ENCODE measurements around the gene CACNG5.
A peak's percentile ranks its signal among the peaks of the same experiment; 100 is the strongest.
"Not testable (repeated sequence)": the region's sequence is repeated elsewhere in the genome, so short reads cannot be mapped to it uniquely, and the experiment has no call there.

Gene CACNG5

GRCh38 chr17:66849851-66850580, 15.1 kb downstream of the CACNG5 start:
- no peak for DNase-seq

GRCh38 chr17:66850692-66851091, 15.8 kb downstream of the CACNG5 start:
- no peak for DNase-seq

- DNase-seq, result peak in 1 of 2 experiments; percentile 18
Observed at GRCh38 chr17:66855204-66855603, 20.3 kb downstream of the CACNG5 start.

- no peak for DNase-seq
Observed at GRCh38 chr17:66858226-66859083, 23.5 kb downstream of the CACNG5 start.

- DNase-seq, result no peak
Observed at GRCh38 chr17:66859353-66859752, 24.4 kb downstream of the CACNG5 start.

GRCh38 chr17:66860204-66860603, 25.3 kb downstream of the CACNG5 start:
- DNase-seq, result no peak

GRCh38 chr17:66863820-66864219, 28.9 kb downstream of the CACNG5 start:
- no peak for DNase-seq

- DNase-seq, result no peak
Observed at GRCh38 chr17:66865151-66865550, 30.2 kb downstream of the CACNG5 start.

GRCh38 chr17:66873962-66874361, 39.0 kb downstream of the CACNG5 start:
- DNase-seq, result no peak

- no peak for DNase-seq
Observed at GRCh38 chr17:66884931-66885330, 50.0 kb downstream of the CACNG5 start.

- no peak for DNase-seq
Observed at GRCh38 chr17:66885417-66885816, 50.5 kb downstream of the CACNG5 start.

- DNase-seq, result no peak
Observed at GRCh38 chr17:66889480-66890230, 54.7 kb downstream of the CACNG5 start.

GRCh38 chr17:66892246-66892645, 57.3 kb downstream of the CACNG5 start:
- DNase-seq, result no peak

- DNase-seq, result no peak
Observed at GRCh38 chr17:66893382-66893781, 58.5 kb downstream of the CACNG5 start.

GRCh38 chr17:66893863-66894262, 58.9 kb downstream of the CACNG5 start:
- DNase-seq, result no peak

- DNase-seq, result no peak
Observed at GRCh38 chr17:66897141-66897540, 62.2 kb downstream of the CACNG5 start.

GRCh38 chr17:66898536-66898935, 63.6 kb downstream of the CACNG5 start:
- no peak for DNase-seq

- DNase-seq, result peak in 1 of 2 experiments; percentile 8
Observed at GRCh38 chr17:66900126-66901010, 65.5 kb downstream of the CACNG5 start.

- DNase-seq, result not testable (repeated sequence)
Observed at GRCh38 chr17:66903296-66903695, 68.4 kb downstream of the CACNG5 start.

- DNase-seq, result no peak
Observed at GRCh38 chr17:66903781-66904180, 68.9 kb downstream of the CACNG5 start.

GRCh38 chr17:66904760-66905624, 70.1 kb downstream of the CACNG5 start:
- no peak for DNase-seq
